IMR-90 (cell line): ENCODE data around the gene GSN. TPM values are rescaled to one million over a fixed set of nuclear protein-coding genes. Genes with fewer than 3 reads are reported as not detected.
A peak's percentile ranks its signal among the peaks of the same experiment; 100 is the strongest.

ENCODE experiments used
- ATAC-seq: fragments of 200-7000 bp; cut with Tn5 transposase; 2 replicates; pipeline ENCODE4 v1.9.1; 2020; ENCODE audit warnings: low read depth, mild to moderate bottlenecking, moderate library complexity
- BruUV-seq: library from RNA; stranded (reverse); fragments of 400-500 nt; replicated peaks from 2 replicates; lab custom pipeline; 2021; lab: Mats Ljungman, UMichigan
- CTCF ChIA-PET: fragments of 300-600 bp; formaldehyde crosslinking; extraction: SDS; loops from one replicate; lab custom pipeline; 2021; ENCODE audit warnings: antibody characterized with exemption; lab: Yijun Ruan, JAX
- POLR2A ChIA-PET: fragments of 300-600 bp; sonication (Branson Sonifier 250); formaldehyde crosslinking; loops from one replicate; lab custom pipeline; 2022; ENCODE audit warnings: antibody characterized with exemption; ENCODE audit not compliant: unreplicated experiment; lab: Charles Lee
- DNase-seq: peaks from one replicate; pipeline ENCODE4 v3.0.0; 2013
- H2AFZ ChIP-seq: replicated peaks from 2 replicates; pipeline ENCODE3; 2013; ENCODE audit warnings: low read length, mild to moderate bottlenecking; ENCODE audit not compliant: poor library complexity
- H2AK5ac ChIP-seq: 2 replicates; pipeline ENCODE4 v1.6.1; 2013; ENCODE audit warnings: low read depth, low read length, inconsistent platforms
- H2AK9ac ChIP-seq: replicated peaks from 2 replicates; pipeline ENCODE3; 2013; ENCODE audit warnings: mild to moderate bottlenecking, low read depth, low read length, moderate library complexity; ENCODE audit not compliant: poor library complexity
- H2BK120ac ChIP-seq: 2 replicates; pipeline ENCODE4 v1.6.1; 2013; ENCODE audit warnings: low read depth, low read length, inconsistent platforms
- H2BK15ac ChIP-seq: 3 replicates; pipeline ENCODE4 v1.6.1; 2013; ENCODE audit warnings: low read depth, low read length, inconsistent platforms
- H2BK20ac ChIP-seq: 2 replicates; pipeline ENCODE4 v1.6.1; 2013; ENCODE audit warnings: low read depth, mild to moderate bottlenecking, inconsistent platforms, low read length, moderate library complexity
- H2BK5ac ChIP-seq: 2 replicates; pipeline ENCODE4 v1.6.1; 2013; ENCODE audit warnings: mild to moderate bottlenecking, low read depth, low read length, inconsistent platforms; ENCODE audit not compliant: poor library complexity, severe bottlenecking
- H3K14ac ChIP-seq: replicated peaks from 2 replicates; pipeline ENCODE4 v1.6.1; 2013; ENCODE audit warnings: low read depth, low read length, inconsistent platforms
- H3K18ac ChIP-seq: 2 replicates; pipeline ENCODE4 v1.6.1; 2013; ENCODE audit warnings: low read depth, low read length, control low read depth
- H3K23ac ChIP-seq: 2 replicates; pipeline ENCODE4 v1.6.1; 2013; ENCODE audit warnings: low read depth, low read length, inconsistent platforms
- H3K27ac ChIP-seq: 2 replicates; pipeline ENCODE4 v1.5.1; 2013; ENCODE audit warnings: mild to moderate bottlenecking, control low read depth, low read length; ENCODE audit not compliant: insufficient read depth
- H3K27me3 ChIP-seq: 2 replicates; pipeline ENCODE4 v1.6.1; 2013; ENCODE audit warnings: low read length; ENCODE audit not compliant: control insufficient read depth, insufficient read depth
- H3K36me3 ChIP-seq: 2 replicates; pipeline ENCODE4 v1.6.1; 2013; ENCODE audit warnings: low read length, mixed read lengths; ENCODE audit not compliant: control insufficient read depth, insufficient read depth
- H3K4ac ChIP-seq: 2 replicates; pipeline ENCODE4 v1.6.1; 2013; ENCODE audit warnings: low read depth, low read length, inconsistent platforms
- H3K4me1 ChIP-seq: 2 replicates; pipeline ENCODE4 v1.6.1; 2013; ENCODE audit warnings: low read length, mixed read lengths; ENCODE audit not compliant: control insufficient read depth, insufficient read depth
- H3K4me2 ChIP-seq: 2 replicates; pipeline ENCODE4 v1.6.1; 2013; ENCODE audit warnings: low read depth, mild to moderate bottlenecking, control low read depth, low read length, moderate library complexity
- H3K4me3 ChIP-seq: 2 replicates; pipeline ENCODE4 v1.5.1; 2013; ENCODE audit warnings: low read depth, mild to moderate bottlenecking, control low read depth, low read length, moderate library complexity; ENCODE audit not compliant: insufficient read depth
- H3K56ac ChIP-seq: 2 replicates; pipeline ENCODE4 v1.6.1; 2013; ENCODE audit warnings: low read length, inconsistent platforms; ENCODE audit not compliant: insufficient read depth; ENCODE audit errors: extremely low read depth
- H3K79me1 ChIP-seq, 2 experiments: 2 replicates each; pipeline ENCODE4 v1.6.1; 2013; ENCODE audit warnings: low read length in 2 of 2, inconsistent platforms in 1 of 2, low read depth in 1 of 2
- H3K9ac ChIP-seq: 2 replicates; pipeline ENCODE4 v1.6.1; 2013; ENCODE audit warnings: low read depth, low read length, control low read depth
- H3K9me1 ChIP-seq: 2 replicates; pipeline ENCODE4 v1.6.1; 2013; ENCODE audit warnings: low read length, inconsistent platforms; ENCODE audit not compliant: insufficient read depth
- H3K9me3 ChIP-seq: 2 replicates; pipeline ENCODE4 v1.6.1; 2013; ENCODE audit warnings: low read length; ENCODE audit not compliant: control insufficient read depth, insufficient read depth
- H4K20me1 ChIP-seq: 2 replicates; pipeline ENCODE4 v1.6.1; 2013; ENCODE audit warnings: low read length, inconsistent platforms; ENCODE audit not compliant: insufficient read depth
- H4K5ac ChIP-seq: 2 replicates; pipeline ENCODE4 v1.6.1; 2013; ENCODE audit warnings: mild to moderate bottlenecking, low read depth, low read length, control low read depth
- H4K8ac ChIP-seq, 2 experiments: 2 replicates each; pipeline ENCODE4 v1.6.1; 2013; ENCODE audit warnings: low read depth in 2 of 2, low read length in 2 of 2, control low read depth in 1 of 2, inconsistent platforms in 1 of 2
- H4K91ac ChIP-seq: 2 replicates; pipeline ENCODE4 v1.6.1; 2013; ENCODE audit warnings: low read depth, low read length, inconsistent platforms; ENCODE audit not compliant: insufficient read depth
- BHLHE40 ChIP-seq: fragments of 150-350 bp; IDR thresholded peaks from 2 replicates; pipeline ENCODE4 v1.6.1; 2016; ENCODE audit warnings: mild to moderate bottlenecking, low read depth, low read length
- CEBPB ChIP-seq: IDR thresholded peaks from 2 replicates; pipeline ENCODE4 v1.6.1; 2012; ENCODE audit warnings: low read depth, low read length, improper control_type of control experiment
- FOS ChIP-seq: fragments of 150-350 bp; IDR thresholded peaks from 2 replicates; pipeline ENCODE4 v1.6.1; 2016; ENCODE audit warnings: low read depth, low read length
- MAFK ChIP-seq: IDR thresholded peaks from 2 replicates; pipeline ENCODE4 v1.6.1; 2012; ENCODE audit warnings: low read depth, low read length, improper control_type of control experiment
- MAZ ChIP-seq: IDR thresholded peaks from 2 replicates; pipeline ENCODE4 v1.6.1; 2012; ENCODE audit warnings: low read depth, mild to moderate bottlenecking, low read length, improper control_type of control experiment, moderate library complexity, borderline replicate concordance
- MXI1 ChIP-seq: IDR thresholded peaks from 2 replicates; pipeline ENCODE4 v1.6.1; 2012; ENCODE audit warnings: low read depth, mild to moderate bottlenecking, low read length, moderate library complexity, borderline replicate concordance
- NFE2L2 ChIP-seq: fragments of 150-350 bp; IDR thresholded peaks from 2 replicates; pipeline ENCODE4 v1.6.1; 2016; ENCODE audit warnings: low read depth, mild to moderate bottlenecking, low read length
- POLR2A ChIP-seq: IDR thresholded peaks from 2 replicates; pipeline ENCODE4 v1.6.1; 2012; ENCODE audit warnings: mild to moderate bottlenecking, low read depth, low read length
- RAD21 ChIP-seq: IDR thresholded peaks from 2 replicates; pipeline ENCODE4 v1.6.1; 2012; ENCODE audit warnings: low read length, improper control_type of control experiment
- RCOR1 ChIP-seq: IDR thresholded peaks from 2 replicates; pipeline ENCODE4 v1.6.1; 2012; ENCODE audit warnings: mild to moderate bottlenecking, low read length, improper control_type of control experiment; ENCODE audit not compliant: insufficient replicate concordance
- SMC3 ChIP-seq: fragments of 150-350 bp; IDR thresholded peaks from 2 replicates; pipeline ENCODE4 v1.6.1; 2016; ENCODE audit warnings: low read depth, mild to moderate bottlenecking, antibody characterized with exemption, low read length, moderate library complexity
- WGBS, 2 experiments: methylation state at CpG; one replicate each; pipeline versions ENCODE4 v1.1.5 to v1.1.7; 2013; ENCODE audit warnings: missing lambda C conversion rate in 2 of 2; ENCODE audit not compliant: insufficient read length in 1 of 2; ENCODE audit errors: extremely low coverage in 2 of 2; 5-methylcytosine and 5-hydroxymethylcytosine counted together
- dilution Hi-C: fragments of 300-500 bp; cut with HindIII; formaldehyde crosslinking; loops from one replicate; pipeline ENCODE4 v1.14.3; 2018; ENCODE audit warnings: low sequenced_read_pairs; ENCODE audit not compliant: unreplicated experiment
- in situ Hi-C: fragments of 300-500 bp; cut with MboI; formaldehyde crosslinking; loops from 3 replicates; pipeline ENCODE4 v1.14.3; 2019; ENCODE audit warnings: low sequenced_read_pairs, inconsistent platforms, mixed read lengths
- intact Hi-C: fragments of 100-400 bp; cut with micrococcal nuclease; formaldehyde crosslinking; loops from 2 replicates; pipeline ENCODE4 v1.10.0; 2022
- polyA plus RNA-seq, 3 experiments: library from polyadenylated mRNA; depleted of rRNA; stranded (reverse); fragments of >200 nt; gene quantifications; 2 replicates each; pipeline ENCODE4 v1.2.3, GENCODE V29; 2012; ENCODE audit warnings: low replicate concordance in 1 of 3
- total RNA-seq: library from RNA; depleted of rRNA; stranded (reverse); fragments of >200 nt; gene quantifications from 2 replicates; pipeline ENCODE4 v1.2.3, GENCODE V29; 2012
- TF ChIP-seq, protein P1 (sequence below): conservative IDR thresholded peaks from 2 replicates; pipeline ENCODE4 v1.5.1; 2012; ENCODE audit warnings: mild to moderate bottlenecking, low read depth, low read length, improper control_type of control experiment
- TF ChIP-seq, protein P2 (sequence below): fragments of 150-350 bp; IDR thresholded peaks from 2 replicates; pipeline ENCODE4 v1.6.1; 2016; ENCODE audit warnings: low read depth, mild to moderate bottlenecking, low read length, moderate library complexity, borderline replicate concordance
- TF ChIP-seq, protein P3 (sequence below): fragments of 150-350 bp; IDR thresholded peaks from 2 replicates; pipeline ENCODE4 v1.6.1; 2017; ENCODE audit warnings: mild to moderate bottlenecking, antibody characterized with exemption, low read length, low read depth

The GSN gene
- total and polyA plus RNA-seq, 2 of the 4 experiments (the other 2 are of a cell fraction) = 495 to 547 TPM

DNA sequence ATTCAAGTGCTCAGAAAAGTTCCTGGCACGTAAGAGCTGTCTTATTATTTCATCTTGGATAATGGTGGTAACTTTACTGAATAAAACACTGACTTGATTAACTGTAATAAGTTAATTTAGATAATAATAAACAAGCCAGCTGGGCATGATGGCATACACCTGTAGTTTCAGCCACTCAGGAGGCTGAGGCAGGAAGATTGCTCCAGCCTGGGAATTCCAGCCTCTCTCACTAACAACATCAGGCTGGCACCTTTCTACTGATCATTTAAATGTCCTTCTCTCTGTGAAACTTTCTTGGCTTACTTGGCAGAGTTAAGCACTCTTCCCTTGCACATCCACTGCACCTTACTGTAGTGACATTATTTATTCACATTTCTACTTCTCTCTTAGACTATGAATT is 82.1 kb downstream of the GSN start:
- WGBS, 2 experiments = no CpG with 5 or more reads among the region's 1 CpG
- Histone ChIP-seq H3K23ac (peak overlapping the region; percentile 81; the same call in 1 of the 2 replicates), H3K36me3 (peaks cover 43% of the 10 kb centered on the region), H3K56ac (peak overlapping the region; percentile 55; the same call in 1 of the 2 replicates), H3K4ac (peak overlapping the region; percentile 91; the same call in 1 of the 2 replicates), H2BK20ac (peak overlapping the region; percentile 68), H3K9me1 (peaks cover 24% of the 10 kb centered on the region), H3K9ac (no peak overlapping the region), H4K8ac (peak overlapping the region; percentile 39 to 70; a peak in 2 of 4 replicates), H4K5ac (peak overlapping the region; percentile 88), H3K27me3 (no peaks in the 10 kb centered on the region), H3K4me2 (no peak overlapping the region), H2BK15ac (peak overlapping the region; percentile 69; the same call in 2 of the 3 replicates), H3K27ac (peak overlapping the region; percentile 93; the same call in 1 of the 2 replicates), H4K20me1 (peaks cover 9% of the 10 kb centered on the region; the same call in 1 of the 2 replicates), H2BK120ac (peak overlapping the region; percentile 85; the same call in 1 of the 2 replicates), H3K18ac (peak overlapping the region; percentile 93; the same call in 1 of the 2 replicates), H3K14ac (peak overlapping the region; percentile 77; the same call in 1 of the 2 replicates), H3K79me1 (peaks cover 36 to 56% of the 10 kb centered on the region in 2 experiments), H2BK5ac (peak overlapping the region; percentile 91), H2AFZ (no peak overlapping the region), H4K91ac (peak overlapping the region; percentile 87; the same call in 1 of the 2 replicates), H2AK9ac (no peak overlapping the region), H2AK5ac (peak overlapping the region; percentile 46; the same call in 1 of the 2 replicates), H3K4me1 (peaks cover 28% of the 10 kb centered on the region), H3K4me3 (no peak overlapping the region), H3K9me3 (no peaks in the 10 kb centered on the region)
- in situ Hi-C loops = no loop called here
- dilution Hi-C loops = no loop called here
- POLR2A ChIA-PET = no interaction called here
- no peak for TF ChIP-seq MAZ
- no peak for TF ChIP-seq CEBPB
- no peak for TF ChIP-seq POLR2A
- TF ChIP-seq RCOR1 = no peak
- no peak for TF ChIP-seq MXI1
- TF ChIP-seq FOS = no peak
- TF ChIP-seq RAD21 = no peak
- TF ChIP-seq, protein P1, sequence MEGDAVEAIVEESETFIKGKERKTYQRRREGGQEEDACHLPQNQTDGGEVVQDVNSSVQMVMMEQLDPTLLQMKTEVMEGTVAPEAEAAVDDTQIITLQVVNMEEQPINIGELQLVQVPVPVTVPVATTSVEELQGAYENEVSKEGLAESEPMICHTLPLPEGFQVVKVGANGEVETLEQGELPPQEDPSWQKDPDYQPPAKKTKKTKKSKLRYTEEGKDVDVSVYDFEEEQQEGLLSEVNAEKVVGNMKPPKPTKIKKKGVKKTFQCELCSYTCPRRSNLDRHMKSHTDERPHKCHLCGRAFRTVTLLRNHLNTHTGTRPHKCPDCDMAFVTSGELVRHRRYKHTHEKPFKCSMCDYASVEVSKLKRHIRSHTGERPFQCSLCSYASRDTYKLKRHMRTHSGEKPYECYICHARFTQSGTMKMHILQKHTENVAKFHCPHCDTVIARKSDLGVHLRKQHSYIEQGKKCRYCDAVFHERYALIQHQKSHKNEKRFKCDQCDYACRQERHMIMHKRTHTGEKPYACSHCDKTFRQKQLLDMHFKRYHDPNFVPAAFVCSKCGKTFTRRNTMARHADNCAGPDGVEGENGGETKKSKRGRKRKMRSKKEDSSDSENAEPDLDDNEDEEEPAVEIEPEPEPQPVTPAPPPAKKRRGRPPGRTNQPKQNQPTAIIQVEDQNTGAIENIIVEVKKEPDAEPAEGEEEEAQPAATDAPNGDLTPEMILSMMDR = no peak
- TF ChIP-seq, protein P2, sequence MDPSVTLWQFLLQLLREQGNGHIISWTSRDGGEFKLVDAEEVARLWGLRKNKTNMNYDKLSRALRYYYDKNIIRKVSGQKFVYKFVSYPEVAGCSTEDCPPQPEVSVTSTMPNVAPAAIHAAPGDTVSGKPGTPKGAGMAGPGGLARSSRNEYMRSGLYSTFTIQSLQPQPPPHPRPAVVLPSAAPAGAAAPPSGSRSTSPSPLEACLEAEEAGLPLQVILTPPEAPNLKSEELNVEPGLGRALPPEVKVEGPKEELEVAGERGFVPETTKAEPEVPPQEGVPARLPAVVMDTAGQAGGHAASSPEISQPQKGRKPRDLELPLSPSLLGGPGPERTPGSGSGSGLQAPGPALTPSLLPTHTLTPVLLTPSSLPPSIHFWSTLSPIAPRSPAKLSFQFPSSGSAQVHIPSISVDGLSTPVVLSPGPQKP = no peak
- no peak for TF ChIP-seq MAFK
- TF ChIP-seq, protein P3, sequence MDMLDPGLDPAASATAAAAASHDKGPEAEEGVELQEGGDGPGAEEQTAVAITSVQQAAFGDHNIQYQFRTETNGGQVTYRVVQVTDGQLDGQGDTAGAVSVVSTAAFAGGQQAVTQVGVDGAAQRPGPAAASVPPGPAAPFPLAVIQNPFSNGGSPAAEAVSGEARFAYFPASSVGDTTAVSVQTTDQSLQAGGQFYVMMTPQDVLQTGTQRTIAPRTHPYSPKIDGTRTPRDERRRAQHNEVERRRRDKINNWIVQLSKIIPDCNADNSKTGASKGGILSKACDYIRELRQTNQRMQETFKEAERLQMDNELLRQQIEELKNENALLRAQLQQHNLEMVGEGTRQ = no peak
- TF ChIP-seq SMC3 = no peak
- no peak for TF ChIP-seq NFE2L2
- no peak for TF ChIP-seq BHLHE40
- no peak for ATAC-seq
- CTCF ChIA-PET = interaction anchor here (1.4 kb wide), 1 partner anchor 18 kb away, joined by 4 read pairs; no protein-coding TSS in a partner anchor
- no peak for DNase-seq
- BruUV-seq = no TSS peak
- intact Hi-C loops = loop anchor here (2.0 kb wide), 1 partner anchor 49 kb away; no protein-coding TSS in a partner anchor
